Stimulated activated CD4-positive, alpha-beta T cell treated with anti-CD3 and anti-CD28 coated beads, TNF-alpha, amount 100 ng/mL, for 48 hours (primary cell): ENCODE data around the gene CUEDC1.

Source experiments
- DNase-seq, 3 donors: peaks; one replicate each; pipeline ENCODE4 v3.0.0-alpha.2; 2020; ENCODE audit warnings: low read depth in 3 of 3

Gene CUEDC1

DNA sequence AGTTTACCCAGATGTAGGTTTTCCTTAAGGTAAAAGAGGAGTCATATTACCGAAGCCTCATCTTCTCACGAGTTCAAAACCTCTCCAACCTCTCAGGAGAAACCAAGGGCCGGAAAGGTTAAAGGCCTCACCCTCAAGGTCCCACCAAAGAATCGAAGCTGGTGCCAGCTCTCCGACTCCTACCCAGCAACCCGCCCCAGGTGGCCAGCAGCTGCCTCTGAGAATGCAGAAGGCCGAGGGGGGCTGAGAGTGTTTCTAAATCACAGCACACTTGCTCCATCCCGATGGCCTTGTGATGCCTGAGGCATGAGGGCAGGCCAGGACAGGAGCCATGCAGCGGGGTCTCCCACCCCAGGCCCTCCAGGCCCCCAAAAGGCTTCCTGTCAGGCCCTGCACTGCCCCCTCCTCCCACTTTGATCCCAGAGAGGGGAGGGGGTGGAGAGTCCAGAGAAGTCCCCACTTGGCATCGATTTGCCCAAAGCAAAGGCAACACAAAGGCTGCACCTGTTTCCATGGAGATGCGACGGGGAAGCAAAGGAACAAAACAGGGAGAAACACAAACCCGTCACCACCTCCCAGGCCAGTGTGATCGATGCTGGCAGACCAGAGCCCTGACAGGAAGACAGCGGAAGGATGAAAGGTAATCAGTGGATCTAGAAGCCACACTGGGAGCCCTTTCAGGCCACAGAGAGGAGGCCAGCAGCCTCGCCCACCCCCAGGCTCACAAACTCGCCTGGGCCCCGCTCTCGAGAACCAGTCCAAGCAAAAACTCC lies 39.0 kb downstream of the CUEDC1 start:
- no peak for DNase-seq

DNA sequence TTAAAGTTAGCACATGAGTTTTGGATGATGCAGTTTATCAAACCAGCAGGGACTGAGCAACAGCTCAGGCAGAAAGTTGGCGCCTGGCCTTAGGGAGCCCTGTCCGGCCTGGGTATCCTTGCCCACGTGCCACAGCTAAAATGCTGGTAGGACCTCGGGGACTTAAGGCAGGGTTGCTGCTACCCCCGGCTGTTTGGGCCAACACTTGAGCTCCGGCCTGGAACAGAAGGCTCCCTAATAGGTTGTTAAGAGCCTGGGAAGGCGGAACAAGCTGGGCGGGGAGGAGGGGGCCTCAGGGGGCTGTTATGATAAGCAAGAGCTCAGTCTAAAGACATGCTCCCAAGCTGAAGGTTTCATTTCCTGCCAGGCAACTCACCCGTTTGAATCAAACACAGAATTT lies 39.7 kb downstream of the CUEDC1 start:
- DNase-seq, result no peak

DNA sequence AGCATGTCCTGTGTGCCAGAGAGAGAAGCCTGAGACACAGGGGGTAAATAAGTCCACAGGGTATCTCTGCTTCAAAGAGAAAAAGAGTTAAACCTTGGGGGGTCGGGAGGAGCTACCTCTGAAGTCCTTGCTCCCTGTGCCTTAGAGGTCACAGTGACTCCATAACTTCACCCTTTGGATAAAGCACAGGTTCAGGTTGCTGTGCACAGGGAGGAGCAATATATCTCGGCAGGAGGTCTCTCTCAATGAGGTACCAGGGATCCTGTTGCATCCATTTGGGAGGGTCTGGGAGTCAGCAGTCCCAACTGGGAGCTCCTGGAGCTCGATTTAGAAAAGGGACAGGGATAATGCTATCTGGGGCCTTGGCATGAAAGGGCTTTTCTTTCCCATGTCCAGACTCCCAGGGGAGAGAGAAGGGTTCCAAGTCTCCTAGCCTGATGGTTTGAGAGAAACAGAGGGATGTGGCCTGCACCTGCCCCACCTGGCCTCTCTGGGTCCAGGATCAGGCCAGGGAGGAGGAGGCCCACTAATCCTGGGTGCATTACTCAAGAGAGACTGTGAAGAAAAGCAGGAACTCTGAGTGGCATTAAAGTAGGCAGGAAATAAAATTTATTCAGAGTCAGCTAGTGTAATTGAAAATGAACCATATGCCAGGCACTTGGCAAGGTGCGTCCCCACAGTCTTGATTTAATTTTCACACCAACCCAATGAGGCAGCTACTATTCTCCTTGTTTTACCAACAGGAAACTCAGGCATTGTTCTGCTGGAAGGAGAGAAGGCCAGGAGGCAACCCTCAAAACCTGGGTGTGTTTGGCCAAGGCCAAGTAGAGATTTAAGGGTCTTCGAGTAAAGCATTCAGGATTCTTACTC lies 40.7 kb downstream of the CUEDC1 start:
- DNase-seq, result no peak

DNA sequence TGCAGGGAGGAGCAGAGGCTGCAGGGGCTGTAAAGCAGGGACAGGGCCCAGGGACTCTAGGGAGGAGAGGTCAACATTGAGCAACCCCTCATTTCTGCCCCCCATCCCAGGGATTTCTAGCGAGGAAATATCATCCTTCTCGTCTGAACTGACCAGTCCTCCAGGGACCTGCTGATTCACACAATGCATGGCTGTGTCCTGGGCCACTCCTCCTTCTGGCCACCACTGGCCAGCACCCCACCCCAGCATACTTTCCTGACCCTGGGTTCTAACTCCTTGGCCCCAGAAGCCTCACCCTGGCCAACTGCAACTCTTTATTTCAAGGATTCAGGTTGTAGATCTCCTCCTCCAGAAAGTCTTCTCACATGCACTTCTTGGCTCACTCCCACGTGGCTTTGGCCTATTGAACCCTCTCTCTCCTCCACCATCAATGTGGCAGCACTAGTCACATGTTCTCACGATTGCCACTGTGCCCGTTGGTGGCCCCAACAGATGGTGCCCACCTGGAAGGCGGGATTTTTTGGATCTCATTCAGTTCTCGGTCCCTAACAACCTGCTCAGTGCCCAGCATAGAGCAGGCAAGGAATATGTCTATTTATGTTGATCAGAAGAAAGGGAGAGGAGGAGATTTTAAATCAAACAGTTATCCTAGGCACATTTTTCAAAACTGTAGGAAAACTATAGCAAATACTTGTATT lies 41.5 kb downstream of the CUEDC1 start:
- DNase-seq, result no peak

DNA sequence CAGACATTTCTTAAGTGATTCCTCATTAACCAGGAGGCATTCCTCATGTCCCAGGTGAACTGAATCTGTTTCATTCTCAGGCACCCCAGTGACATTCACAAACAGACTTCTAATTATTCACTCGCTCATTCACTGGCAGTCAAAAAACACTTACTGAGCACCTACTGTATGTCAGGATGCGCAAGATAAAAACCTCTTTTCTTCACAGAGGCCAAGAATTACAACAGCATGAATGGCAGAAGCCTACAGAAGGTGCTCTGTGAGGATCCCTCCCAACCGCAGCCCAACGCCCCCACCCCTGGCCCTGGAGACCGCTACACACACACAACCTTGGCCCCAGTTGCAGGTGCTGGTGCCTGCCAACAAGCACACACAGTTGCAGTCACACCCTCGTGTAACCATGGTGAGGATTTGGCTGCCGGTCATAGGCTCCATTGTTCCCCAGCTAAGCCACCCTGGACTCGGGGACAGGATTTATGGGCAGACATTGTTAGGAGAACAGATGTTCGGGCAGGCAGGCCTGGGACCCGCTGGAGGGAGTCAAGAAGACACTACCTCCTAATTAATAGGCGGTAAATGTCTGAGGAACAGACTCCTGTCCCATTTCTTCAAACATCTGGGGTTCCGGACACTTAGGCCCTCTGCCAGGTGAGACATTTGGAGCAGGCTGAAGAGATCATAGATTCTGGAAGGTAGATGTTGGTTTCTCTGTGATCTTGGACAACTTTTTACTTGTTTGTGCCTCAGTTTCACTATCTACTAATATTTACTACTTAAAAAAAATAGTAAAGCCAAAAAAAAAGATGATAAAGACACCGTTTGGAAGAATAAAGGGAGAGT lies 43.2 kb downstream of the CUEDC1 start:
- no peak for DNase-seq

DNA sequence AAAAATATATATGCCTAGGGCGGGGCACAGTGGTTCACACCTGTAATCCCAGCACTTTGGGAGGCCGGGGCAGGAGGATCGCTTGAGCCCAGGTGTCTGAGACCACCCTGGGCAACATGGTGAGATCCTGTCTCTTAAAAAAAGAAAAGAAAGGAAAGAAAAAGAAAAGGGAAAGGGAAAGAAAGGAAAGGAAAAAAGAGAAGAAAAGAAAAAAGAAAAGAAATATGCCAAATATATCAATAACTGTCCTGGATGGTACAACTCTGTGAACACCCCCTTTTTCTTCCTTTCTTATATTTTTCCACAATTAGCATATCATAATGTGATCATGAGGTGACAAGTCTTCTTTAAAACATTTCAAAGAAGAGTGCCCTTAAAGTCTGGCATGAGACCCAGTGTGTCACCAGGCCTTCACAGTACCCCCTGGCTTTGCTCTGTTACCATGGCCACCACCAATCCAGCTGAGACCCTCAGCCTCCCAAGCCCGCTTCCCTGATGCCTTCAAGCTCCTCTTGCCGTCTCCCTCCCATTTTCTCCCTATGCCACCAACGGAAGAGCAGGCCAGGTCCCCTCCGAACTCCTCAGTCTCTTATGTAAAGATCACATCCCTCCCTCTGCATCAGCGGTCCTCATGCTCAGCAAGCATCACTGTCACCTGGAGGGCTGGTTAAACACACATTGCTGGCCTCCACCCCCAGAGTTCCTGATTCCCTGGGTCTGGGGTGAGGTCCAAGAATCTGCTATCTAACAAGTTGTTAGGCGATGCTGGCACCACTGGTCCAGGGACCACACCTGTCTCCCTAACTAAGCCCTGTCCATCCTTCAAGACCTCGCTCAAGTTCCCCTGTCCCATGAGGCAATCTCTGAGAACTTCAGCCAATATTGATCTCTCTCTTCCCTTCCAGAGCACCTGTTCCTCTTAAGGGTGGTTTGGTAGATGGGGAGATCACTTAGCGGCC lies 44.5 kb downstream of the CUEDC1 start:
- no peak for DNase-seq

DNA sequence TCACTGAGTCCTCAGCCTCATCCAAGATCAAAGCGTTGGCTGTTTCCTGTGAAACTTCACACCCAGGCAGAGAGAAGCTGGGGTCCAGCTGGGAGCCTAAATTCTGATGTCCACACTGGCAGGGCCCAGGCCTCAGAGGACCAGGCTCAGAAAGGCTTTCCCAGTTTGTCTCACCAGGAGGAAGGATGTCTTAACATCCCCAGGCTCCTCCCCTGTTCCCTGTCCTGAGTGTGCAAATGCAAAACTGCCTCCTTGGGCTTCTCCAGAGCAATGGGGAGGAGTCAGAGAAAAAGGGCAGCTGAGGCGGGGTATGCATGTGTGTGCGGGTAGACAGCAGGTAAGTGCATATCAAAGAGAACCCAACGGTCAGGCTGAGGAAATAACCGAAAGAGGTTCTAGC lies 45.7 kb downstream of the CUEDC1 start:
- DNase-seq, result no peak

DNA sequence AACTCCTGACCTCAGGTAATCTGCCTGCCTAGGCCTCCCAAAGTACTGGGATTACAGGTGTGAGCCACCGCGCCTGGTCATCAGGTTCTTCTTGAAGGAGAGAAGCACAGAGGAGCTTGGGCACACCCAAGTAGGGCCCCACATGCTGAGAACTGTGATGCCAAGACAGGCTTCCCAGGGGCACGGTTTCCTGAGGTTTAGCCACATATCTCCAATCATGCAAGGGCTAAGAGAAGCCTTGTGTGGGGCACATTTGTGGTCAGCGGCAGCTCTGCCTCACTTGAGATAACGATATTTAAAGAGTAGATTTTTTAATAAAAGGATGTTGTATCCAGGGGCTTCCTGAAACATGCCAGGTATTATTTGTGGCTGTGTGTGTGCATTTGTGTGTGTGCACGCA lies 46.9 kb downstream of the CUEDC1 start:
- DNase-seq, result no peak

DNA sequence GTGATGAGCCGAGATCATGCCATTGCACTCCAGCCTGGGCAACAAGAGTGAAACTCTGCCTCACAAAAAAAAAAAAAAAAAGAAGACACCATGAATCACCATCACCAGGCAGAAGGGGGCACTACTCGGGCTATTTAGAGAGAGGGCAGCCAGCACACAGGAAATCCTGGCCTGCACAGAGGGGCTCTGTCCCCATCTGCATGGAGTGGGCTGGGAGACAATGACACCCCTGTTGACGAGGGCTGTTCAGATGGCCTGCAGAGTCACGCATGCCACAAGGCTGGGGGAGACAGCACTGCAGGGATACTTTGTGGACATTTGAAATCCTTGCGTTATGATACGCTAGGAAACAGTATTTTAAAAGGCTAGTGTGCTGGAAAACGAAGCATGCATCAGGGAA lies 48.3 kb downstream of the CUEDC1 start:
- no peak for DNase-seq

DNA sequence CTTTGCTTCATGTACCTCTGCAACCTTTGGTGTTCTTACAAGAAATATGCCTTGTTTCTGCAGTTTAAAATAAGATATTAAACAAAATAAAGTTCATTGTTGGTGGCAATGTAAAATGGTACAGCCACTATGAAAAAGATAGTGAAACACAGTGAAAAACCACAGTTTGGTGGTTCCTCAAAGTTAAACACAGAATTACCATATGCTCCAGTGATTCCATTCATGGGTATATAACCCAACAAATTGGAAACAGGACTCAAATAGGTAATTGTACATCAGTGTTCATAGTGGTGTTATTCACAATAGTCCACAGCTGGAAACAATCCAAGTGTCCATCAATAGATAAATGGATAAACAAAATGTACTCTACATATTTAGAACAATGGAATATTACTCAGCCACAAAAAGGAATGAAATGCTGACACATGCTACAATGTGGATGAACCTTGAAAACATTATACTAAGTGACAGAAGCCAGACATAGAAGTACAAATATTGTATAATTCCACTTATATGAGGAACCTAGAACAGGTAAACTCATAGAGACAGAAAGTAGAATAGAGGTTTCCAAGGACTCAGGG lies 49.2 kb downstream of the CUEDC1 start:
- DNase-seq, result no peak

DNA sequence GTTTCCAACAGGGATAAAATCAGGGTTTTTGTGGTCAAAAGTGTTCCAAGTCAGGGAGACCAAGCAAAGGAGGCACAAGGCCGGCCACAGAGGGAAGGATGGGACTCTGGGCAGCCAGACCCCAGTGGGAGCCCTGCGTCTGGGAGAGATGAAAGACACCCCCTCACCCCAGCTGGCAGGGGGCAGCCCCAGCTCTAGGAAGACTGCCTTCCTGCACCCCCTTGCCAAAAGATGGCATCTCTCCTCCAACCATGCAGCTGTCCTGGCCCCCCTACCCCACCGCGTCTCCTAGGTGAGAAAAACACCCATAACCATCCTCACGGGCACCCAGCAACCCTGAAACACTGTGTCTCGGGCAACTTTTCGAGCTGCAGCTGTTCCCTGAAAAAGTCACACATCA lies 51.3 kb downstream of the CUEDC1 start:
- no peak for DNase-seq

DNA sequence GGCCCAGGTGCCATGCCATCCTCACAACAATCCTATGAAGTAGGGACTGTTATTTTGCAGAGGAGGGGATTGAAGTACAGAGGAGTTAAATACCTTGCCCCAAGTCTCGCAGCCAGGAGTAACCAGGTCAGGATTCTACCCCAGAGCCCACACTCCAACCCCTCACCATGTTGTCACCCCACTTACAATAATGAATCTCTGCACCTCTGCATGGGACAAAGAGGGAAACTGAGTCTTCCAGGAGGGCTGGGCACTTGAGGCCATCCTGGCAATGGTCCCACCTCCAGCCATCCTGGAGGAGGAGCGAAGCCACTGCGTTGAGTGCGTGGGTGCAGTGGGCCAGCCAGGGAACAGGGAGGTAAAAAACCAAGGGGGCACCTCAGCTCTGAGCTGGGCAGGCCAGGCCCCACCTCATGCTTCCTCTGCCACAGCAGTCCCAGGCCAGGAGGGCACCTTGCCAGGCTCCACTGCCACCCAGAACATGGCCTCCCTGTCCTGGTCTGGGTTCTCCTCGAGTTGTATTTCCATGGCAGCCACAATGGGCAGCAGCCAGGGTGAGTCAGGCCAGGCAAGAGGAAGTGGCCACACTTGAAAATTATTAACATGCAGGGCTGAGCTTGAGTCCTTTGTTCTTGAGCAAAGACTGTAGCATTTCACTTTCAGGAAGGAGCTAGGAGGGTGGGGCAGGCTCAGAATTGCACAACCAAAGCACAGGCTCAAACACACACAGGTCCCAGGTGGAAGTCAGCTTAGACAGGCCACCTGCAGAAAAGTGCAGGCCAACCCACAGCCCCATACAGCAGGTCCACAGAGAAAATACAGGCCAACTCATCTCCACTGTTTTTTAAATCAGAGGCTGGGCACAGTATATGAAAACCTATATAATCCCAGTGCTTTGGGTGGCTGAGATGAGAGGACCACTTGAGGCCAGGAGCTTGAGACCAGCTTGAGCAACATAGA lies 52.1 kb downstream of the CUEDC1 start:
- no peak for DNase-seq

DNA sequence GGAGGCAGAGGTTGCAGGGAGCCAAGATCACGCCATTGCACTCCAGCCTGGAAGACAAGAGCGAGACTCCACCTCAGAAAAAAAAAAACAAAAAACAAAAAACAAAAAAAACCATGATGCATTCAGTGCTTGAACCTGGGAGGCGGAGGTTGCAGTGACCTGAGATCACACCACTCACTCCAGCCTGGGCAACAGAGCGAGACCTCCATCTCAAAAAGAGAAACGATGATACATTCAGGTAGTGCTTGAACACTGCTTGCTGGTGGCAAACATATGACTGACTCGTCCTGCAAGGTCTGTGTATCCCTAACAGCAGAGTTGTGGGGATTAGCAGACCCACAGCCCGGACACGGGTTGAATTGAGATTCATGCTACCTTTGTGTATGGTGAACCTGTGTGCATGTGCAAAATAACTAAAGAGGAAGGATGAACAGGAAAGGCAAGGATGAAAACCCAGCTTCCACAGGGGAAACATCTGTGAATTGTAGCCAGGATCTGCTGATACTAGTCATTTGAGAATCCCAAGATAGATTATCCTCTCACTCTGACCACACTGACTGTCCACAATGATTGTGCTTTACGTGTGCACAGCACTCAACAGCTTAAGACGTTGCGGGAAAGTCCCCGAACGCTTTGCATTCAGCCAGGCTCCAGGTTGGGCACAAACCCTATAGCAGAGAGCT lies 53.0 kb downstream of the CUEDC1 start:
- no peak for DNase-seq

DNA sequence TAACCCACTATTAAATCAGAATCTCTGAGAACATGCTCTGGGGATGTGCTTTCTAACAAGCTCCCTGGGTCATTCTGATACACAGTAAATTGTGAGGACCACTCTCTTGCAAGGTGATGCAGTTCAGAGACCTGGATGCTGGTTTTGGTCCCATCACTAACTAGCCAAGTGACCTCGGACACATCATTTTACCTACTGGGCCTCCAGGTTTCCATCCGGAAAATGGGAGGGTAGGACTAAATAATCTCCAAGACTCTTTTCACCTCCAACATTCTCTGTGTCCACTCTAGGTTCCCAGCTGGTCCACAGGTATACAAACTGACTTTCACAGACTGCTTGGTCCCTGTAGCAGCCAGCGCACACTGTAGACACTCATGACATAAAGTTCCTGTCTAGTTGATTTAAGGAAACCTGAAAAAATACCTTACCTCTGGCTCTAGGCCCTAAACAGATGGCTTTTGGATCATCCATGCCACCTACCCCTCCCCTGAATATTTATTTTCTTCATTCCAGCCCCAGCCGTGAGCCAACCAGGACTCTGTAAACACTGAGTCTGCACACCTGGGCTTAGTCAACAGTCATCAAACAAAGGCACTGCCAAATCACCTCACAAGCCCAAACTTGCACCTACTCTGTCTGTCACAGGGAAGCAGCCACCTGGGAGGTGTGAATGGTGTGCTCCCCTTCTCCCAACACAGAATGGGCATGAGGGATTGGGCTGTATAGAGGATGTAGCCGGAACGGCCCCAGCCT lies 54.0 kb downstream of the CUEDC1 start:
- DNase-seq, result no peak

DNA sequence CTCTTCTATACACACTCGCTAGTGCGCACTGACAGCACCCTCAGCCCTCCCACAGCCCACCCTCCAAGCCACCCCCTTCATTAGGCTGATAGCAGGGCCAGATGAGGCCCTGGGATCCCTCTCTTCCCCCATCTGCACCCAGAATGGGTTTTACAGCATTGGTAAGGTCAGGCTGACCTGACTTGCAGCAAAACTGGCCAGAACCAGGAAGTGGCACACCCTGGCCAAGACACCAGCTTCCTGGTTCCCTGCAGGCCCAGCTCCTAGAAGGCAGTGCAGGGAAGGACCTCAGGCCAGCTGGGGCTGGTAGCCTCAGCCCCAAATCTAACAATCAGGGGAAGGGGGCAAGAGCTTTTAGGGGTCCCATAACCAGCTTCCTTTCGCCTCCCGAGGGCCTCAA lies 55.4 kb downstream of the CUEDC1 start:
- DNase-seq, result no peak

DNA sequence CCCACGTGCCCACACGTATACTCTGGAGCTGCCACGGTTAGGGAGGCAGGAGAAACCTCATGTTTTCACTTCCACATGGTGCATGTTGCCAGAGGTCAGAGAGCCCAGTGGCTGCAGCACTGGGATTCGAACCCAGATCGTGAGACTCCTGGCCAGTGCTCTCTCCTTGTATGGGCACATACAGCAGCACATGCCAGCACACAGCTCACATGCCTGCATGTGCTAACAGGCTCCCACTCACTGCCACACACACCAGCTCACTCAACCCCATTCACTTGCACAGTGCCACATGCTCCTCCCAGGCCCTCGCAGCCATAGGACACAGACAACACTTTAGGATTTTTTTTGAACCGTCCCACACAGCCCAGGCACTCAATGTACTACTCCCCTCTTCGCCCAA lies 55.8 kb downstream of the CUEDC1 start:
- no peak for DNase-seq

DNA sequence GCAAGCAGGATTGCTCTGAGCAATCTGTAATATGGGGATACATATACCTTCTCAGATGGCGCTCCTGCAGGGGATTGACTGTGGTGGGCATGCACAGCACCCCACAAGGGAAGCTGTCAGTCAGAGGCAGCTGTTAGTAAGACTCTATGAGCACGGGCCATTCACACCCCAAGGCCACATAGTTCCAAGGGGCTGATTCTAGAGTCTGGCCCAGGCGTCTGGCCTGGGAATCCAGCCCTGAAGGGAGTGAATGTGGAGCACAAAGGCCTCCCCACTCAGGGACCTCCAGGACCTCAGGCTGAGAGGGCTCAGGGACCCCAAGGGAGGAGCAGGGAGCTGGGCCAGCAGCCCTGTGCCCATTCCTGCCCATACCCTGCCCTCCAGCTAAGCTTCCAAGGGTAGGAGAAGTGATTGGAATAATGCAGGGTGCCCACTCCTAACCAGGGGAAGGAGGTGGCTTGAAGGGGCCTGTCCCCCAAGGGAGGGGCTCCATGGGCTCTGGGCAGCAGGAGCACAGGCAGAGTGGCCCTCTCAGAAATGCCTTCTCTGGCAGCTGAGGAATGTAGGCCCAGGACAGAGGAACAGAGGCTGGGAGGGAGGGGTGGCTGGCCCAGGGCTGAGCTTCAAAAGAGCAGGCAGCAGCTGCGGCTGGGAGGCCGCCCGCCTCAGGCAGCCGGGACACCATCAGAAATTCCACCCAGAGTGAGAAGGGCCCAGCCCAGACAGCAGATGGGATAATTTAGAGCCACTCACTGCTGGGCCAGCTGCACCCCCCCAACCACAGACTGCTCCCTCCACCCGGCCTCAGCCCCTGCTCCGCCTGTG lies 56.5 kb downstream of the CUEDC1 start:
- DNase-seq, result no peak
